C4-2B (cell line): ENCODE data around the gene CECR2.

Experiments used
- H3K27ac ChIP-seq: fragments of 450-650 bp; 2 replicates; pipeline ENCODE4 v1.5.1; 2017
- CTCF ChIP-seq: fragments of 450-650 bp; conservative IDR thresholded peaks from 2 replicates; pipeline ENCODE4 v1.5.1; 2017; ENCODE audit warnings: mild to moderate bottlenecking
- ZFX ChIP-seq: fragments of 450-650 bp; IDR thresholded peaks from 2 replicates; pipeline ENCODE4 v1.6.1; 2017

The CECR2 gene

GRCh38 chr22:17477391-17477833 lies 108.2 kb downstream of the CECR2 start:
- TF ChIP-seq ZFX (no peak), CTCF (no peak)
- no peak overlapping the region for H3K27ac ChIP-seq

- TF ChIP-seq ZFX (no peak), CTCF (no peak)
- no peak overlapping the region for H3K27ac ChIP-seq
Measured at GRCh38 chr22:17479135-17479534, 109.9 kb downstream of the CECR2 start.

- TF ChIP-seq CTCF (no peak), ZFX (no peak)
Measured at GRCh38 chr22:17481424-17481823, 112.2 kb downstream of the CECR2 start.

GRCh38 chr22:17483688-17484372 lies 114.6 kb downstream of the CECR2 start:
- TF ChIP-seq CTCF (no peak), ZFX (no peak)

More at GRCh38 chr22:17481424-17481823, 112.2 kb downstream of the CECR2 start:
- no peak overlapping the region for H3K27ac ChIP-seq

GRCh38 chr22:17484608-17485007 lies 115.3 kb downstream of the CECR2 start:
- TF ChIP-seq ZFX (no peak), CTCF (no peak)
- no peak overlapping the region for H3K27ac ChIP-seq

More at GRCh38 chr22:17483688-17484372, 114.6 kb downstream of the CECR2 start:
- H3K27ac ChIP-seq: no peak overlapping the region

- no peak overlapping the region for H3K27ac ChIP-seq
- TF ChIP-seq CTCF (no peak), ZFX (no peak)
Measured at GRCh38 chr22:17486313-17486712, 117.1 kb downstream of the CECR2 start.

GRCh38 chr22:17486719-17487118 lies 117.5 kb downstream of the CECR2 start:
- H3K27ac ChIP-seq: no peak overlapping the region
- TF ChIP-seq CTCF (no peak), ZFX (no peak)
